LNCAP (cell line): ENCODE data around the gene MCUR1.
A peak's percentile ranks its signal among the peaks of the same experiment; 100 is the strongest.

Experiments
- CTCF ChIP-seq: fragments of 450-650 bp; IDR thresholded peaks from 2 replicates; pipeline ENCODE4 v1.5.1; 2017; ENCODE audit warnings: mild to moderate bottlenecking

Gene MCUR1

DNA sequence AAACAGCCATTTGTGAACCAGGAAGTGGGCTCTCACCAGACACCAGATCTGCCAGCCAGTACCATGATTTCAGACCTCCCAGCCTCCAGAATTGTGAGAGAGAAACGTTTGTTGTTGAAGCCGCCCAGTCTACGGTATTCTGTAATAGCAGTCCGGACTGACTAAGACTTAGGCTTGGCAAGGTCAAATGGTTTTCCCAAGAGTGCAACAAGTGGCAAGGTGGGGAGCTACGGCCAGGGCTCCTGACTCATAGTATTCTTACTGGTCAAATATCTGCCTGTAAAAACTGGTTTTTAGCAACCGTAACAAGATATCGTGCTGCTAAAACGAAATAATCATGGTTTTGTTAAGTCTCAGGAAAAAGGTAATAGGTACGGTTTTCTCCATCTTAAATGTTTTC is 37.8 kb downstream of the MCUR1 start:
- no peak for TF ChIP-seq CTCF

DNA sequence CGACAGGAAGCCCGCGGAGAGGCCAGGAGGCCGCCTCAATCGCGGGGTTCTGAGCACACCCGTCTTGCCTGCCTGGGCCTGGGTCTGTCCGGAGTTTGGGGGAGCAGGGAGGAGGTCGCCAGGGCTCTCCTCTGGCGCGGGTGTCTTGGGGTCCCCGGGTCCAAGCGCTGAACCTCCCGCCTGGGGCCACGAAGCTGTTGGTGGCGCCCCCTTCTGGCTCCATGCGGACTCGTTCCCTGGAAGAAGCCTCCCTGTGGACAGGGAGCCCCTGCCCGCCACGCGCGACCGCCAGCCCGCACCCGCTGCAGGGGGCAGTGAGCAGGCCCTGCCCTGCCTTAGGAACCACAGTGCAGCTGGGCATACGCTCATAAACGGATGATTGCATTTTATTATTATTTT is 44.7 kb downstream of the MCUR1 start:
- peak; percentile 25 for TF ChIP-seq CTCF

DNA sequence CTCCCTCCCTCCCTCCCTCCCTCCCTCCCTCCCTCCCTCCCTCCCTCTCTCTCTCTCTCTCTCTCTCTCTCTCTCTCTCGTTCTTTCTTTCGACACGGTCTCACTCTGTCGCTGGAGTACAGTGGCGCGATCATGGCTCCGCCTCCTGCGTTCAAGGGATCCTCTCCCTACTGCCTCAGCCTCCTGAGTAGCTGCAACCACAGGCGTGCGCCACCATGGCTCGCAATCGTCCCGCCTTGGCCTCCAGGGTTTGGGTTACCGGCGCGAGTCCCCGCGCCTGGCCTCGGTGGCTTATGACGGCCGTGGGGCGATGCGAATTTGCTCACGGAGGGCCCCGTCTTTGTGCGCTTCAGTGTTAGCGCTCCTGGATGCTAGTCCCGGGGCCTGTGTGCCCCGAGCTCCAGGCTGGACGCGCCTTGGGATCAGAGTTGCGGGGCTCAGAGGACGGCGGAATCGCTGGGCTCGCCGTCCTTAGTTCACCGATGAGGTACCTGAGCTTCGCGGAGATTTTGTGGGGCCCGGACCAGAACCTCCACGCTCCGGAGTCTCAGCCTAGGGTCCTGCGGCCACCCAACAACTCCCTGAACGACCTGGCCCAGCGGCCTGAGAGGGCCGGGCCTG is 45.2 kb downstream of the MCUR1 start:
- no peak for TF ChIP-seq CTCF

DNA sequence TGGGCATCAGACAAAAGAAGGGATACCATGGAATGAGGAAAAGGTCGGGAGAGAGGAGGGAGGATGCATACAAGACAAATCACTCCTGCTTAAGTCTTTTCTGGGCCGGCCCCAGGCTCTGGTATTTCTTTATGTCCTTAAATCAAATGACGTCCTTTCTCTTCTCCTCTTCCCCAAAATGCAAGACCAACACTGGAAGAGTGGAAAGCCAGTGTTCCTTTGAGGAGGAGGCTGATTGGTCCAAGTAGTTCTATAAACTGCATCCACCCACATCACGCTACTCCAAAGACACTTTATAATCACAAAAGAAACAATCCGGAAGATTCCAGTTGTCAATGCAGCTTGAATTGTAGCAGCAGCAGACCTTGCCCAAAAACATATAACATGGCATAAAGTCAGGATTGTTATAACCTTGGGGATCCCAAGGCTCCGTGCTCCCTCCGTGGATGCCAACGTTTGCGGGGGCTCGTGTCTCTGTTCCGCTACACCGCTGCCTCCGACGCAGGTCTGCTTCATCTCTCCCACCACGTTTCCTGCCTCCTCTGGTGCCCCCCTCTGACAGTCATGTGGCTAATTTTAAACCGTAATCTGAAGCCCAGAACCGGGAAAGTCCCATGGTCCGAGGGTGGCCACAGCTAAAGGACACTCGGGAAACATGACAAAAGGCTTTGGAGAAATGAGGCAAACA is 47.1 kb downstream of the MCUR1 start:
- TF ChIP-seq CTCF = no peak

DNA sequence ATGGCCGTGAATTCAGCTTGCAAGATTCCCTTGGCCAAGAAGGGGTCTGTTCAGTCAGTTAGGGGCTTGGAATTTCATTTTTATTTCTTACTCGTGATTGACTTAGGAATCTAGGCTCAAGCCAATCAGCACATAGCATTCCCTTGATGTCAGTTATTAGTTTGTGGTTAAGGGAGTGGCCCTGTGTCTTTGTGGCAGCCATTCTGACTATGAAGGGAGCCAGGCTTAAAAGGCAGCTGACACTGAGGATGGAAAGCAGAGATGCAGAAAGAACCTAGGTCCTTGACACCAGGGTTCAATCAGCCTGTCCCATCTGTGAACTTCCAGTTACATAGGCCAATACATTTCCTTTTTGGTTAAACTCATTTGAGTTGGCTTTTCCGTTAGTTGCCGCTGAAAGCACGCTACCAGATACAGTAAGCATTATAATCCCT is 48.1 kb downstream of the MCUR1 start:
- TF ChIP-seq CTCF = no peak

DNA sequence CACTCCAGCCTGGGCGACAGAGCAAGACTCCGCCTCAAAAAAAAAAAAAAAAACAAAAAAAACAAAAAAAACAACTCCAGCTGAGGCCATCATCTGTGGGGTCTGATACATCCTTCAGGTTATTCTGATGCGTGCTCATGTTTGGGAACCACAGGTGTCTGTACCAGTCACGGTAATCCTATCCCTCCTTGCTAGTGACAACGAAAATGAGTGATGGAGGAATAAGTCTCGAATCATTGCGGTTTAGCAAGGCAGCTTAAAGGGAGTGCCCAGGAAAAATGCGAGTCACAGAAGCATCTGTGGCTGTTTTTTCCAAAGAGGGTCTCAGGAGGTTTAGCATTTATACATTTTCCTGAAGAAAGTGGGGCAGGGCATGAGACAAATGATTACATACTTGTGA is 48.8 kb downstream of the MCUR1 start:
- no peak for TF ChIP-seq CTCF

DNA sequence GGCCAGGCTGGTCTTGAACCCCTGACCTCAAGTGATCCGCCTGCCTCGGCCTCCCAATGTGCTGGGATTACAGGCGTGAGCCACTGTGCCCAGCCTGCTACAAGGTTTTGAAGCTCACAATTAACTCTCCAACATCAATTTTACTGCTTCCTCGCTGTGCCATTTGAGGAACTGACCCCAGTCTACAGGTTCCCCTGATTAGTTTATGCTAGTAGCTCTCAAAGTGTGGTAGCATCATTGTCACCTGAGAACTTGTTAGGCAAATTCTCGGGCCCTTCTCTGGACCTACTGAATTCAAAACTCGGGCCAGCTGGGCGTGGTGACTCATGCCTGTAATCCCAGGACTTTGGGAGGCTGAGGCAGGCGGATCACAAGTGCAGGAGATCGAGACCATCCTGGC is 49.4 kb downstream of the MCUR1 start:
- TF ChIP-seq CTCF = no peak
